Measurements from ENCODE around the gene BICRA. TPM values are rescaled to one million over a fixed set of nuclear protein-coding genes. Genes with fewer than 3 reads are reported as not detected.
"Not testable (repeated sequence)": the region's sequence is repeated elsewhere in the genome, so short reads cannot be mapped to it uniquely, and the experiment has no call there.

The BICRA gene
- 0.29 and 0.34 TPM in 2 replicates for total RNA-seq (2014; rRNA removed; shearing (Covaris generic); ENCODE audit: low replicate concordance)

DNA sequence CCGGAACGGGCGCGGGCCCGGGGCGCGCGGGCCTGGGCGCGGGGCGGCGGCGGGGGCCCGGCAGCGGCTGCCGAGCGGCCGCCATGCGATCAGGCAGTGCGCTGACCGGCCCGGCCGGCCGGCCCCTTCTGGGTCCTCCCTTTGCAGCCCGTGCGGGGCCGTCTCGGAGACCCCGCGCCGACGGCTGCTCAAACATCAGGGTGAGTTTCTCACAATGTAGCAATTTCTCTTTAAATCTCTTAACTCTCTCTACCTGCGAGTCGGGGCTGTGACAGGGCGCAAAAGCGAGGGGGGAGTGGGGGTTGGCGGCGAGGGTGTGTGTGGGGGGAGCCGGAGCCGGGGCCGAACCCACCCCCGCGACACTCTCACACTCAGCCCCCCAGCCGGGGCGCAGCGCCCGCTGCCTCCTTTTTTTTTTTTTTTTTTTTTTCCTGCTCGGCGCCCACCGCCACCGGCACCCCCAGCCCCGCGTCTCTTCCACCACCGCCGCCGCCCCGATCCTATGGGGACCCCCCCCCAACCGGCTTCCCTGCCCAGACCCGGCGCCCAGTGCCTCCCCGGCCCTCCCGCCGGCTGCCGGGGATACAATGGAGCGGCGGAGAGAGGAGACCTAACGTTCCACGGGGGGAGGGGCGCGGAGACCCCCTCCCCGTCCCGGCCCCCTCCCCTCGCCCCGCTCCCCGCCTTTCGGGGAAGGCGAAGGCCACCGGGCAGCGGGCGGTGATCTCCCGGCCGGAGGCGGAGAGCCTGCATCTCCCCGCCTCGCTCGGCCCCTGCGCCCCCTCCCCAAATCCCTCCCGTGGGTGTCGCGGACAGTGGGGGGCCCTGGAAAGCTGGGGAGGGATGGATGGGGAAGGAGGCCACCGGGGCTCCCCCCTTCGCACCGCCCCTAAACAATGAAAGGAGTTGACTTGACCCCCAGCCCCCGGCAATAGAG, at the start of gene BICRA:
Gene BICRA, plus strand, starts transcription at position 166 of the 937 bp plus-strand sequence. CDS start 64,441 bp downstream, outside the sequence.
- DNase-seq (ENCODE audit: low read depth): peak; percentile 54
- in situ Hi-C loops (cut with HindIII; ENCODE audit: low pct_unique_long_range_greater_than_20kb, low sequenced_read_pairs): no loop called here

DNA sequence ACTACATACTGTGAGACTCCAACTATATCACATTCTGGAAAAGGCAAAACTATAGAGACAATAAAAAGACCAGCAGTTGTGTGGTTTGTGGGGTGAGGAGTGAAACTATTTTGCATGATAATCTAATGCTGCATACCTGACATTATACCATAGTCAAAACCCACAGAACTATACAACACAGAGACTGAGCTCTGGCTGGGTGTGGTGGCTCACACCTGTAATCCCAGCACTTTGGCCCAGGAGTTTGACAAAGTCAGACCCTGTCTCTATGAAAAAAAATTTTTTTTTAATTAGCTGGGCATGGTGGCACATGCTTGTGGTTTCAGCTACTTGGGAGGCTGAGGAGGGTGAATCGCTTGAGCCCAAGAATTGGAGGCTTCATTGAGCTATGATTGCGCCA, 47.9 kb upstream of the BICRA start:
- no peak for DNase-seq (ENCODE audit: low read depth)

DNA sequence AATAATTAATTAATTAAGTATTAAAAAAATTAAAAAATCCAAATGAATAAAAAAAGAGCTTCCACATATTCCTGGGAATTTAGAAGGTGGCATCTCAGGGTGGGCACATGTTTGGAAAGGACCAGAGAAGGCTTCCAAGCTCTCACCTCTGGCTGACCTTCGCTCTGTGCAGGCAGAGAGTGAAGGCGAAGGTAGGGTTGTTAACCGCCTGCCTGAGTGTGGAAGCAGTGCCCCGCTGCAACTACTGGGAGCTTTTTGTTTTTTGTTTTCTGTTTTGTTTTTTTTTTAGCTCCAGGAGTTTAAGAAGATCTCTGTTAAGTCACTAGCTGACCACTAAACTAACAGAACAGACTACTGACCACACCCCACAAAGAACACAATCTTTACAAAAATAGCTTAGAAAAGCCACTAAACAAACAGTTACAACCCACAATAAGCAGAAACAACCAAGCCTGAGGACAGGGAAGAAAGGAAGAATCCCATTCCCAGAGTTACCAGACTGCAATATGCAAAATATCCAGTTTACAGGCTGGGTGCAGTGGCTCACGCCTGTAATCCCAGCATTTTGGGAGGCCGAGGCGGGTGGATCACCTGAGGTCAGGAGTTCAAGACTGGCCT, 47.4 kb upstream of the BICRA start:
- DNase-seq (ENCODE audit: low read depth): no peak
- in situ Hi-C loops (cut with HindIII; ENCODE audit: low pct_unique_long_range_greater_than_20kb, low sequenced_read_pairs): no loop called here

More for the DNA sequence above, 47.9 kb upstream of the BICRA start:
- in situ Hi-C loops (cut with HindIII; ENCODE audit: low pct_unique_long_range_greater_than_20kb, low sequenced_read_pairs): no loop called here

DNA sequence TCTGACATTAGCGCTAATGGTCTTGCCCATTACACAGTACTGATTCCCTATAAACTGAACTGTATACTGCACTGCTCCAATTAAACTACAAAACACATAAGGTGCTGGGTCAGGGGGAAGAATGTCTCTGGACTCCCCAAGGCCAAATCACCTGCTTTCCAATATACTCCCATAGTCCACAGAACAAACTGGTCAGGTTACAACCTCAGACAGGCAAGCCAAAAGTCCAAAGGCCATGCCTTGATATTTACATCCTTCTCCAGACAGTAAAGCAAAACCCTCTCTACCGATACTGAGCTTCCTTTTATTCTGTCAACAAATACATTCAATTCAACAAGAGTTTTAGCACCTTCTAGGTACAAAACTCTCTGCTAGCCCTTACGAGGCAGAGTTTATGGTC, 44.9 kb upstream of the BICRA start:
- in situ Hi-C loops (cut with HindIII; ENCODE audit: low pct_unique_long_range_greater_than_20kb, low sequenced_read_pairs): no loop called here
- no peak for DNase-seq (ENCODE audit: low read depth)

DNA sequence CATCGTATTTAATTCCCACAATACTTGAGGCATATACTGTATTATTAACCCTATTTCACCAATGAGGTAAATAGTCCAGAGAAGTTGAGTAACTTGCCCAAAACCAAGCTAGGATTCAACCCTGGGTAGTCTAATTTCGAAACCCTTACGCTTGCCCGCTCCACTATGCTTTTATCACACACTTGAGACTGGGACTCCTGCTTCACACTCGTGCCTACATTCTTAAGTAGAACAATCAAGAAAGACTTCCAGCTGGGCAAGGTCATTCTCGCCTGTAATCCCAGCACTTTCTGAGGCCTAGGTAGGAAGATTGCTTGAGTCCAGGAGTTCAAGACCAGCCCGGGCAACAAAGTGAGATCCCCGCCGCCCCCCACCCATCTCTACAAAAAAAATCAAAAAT, 39.6 kb upstream of the BICRA start:
- DNase-seq (ENCODE audit: low read depth): no peak
- in situ Hi-C loops (cut with HindIII; ENCODE audit: low pct_unique_long_range_greater_than_20kb, low sequenced_read_pairs): no loop called here

- DNase-seq (ENCODE audit: low read depth): no peak
- in situ Hi-C loops (cut with HindIII; ENCODE audit: low pct_unique_long_range_greater_than_20kb, low sequenced_read_pairs): no loop called here
Measured at GRCh38 chr19:47572635-47573034, 36.3 kb upstream of the BICRA start.

- DNase-seq (ENCODE audit: low read depth): no peak
- in situ Hi-C loops (cut with HindIII; ENCODE audit: low pct_unique_long_range_greater_than_20kb, low sequenced_read_pairs): no loop called here
Measured at GRCh38 chr19:47573071-47574026, 35.6 kb upstream of the BICRA start, which contains the start of gene ZNF541. ZNF541 (minus strand) TSS chr19:47573148; CDS start chr19:47555856, 17,292 bp downstream.

- DNase-seq (ENCODE audit: low read depth): no peak
- in situ Hi-C loops (cut with HindIII; ENCODE audit: low pct_unique_long_range_greater_than_20kb, low sequenced_read_pairs): no loop called here
Measured at GRCh38 chr19:47580397-47580796, 28.5 kb upstream of the BICRA start.

DNA sequence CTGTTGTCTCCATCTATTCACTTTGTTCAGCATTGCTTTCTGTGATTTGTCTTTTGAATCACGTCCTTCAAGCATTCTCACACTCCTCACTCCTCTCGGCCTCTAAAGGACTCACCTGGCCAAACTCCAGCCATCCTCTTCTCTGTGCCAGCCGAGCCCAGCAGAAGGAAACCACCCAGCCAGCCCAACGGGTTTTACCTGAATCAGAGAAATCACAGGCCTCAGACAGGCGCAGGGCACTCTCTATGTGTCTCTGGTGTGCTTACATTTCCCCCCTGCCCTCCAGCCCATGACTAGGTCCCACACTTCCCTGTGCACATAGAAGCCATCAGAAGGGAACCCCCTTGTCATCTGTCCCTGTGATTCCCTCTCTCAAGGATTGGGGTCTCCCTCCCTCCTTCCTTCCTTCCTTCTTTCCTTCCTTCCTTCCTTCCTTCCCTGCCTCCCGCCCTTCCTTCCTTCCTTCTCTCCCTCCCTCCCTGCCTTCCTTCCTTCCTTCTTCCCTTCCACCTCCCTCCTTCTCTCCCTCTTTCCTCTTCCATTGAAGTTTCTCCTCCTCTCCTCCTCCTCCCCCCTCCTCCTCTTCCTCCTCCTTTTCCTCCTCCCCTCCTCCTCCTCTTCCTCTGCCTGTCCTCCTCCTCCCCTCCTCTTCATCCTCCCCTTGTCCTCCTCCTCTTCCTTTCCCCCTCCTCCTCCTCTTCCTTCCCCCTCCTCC, 27.2 kb upstream of the BICRA start:
- DNase-seq (ENCODE audit: low read depth): no peak
- in situ Hi-C loops (cut with HindIII; ENCODE audit: low pct_unique_long_range_greater_than_20kb, low sequenced_read_pairs): no loop called here

DNA sequence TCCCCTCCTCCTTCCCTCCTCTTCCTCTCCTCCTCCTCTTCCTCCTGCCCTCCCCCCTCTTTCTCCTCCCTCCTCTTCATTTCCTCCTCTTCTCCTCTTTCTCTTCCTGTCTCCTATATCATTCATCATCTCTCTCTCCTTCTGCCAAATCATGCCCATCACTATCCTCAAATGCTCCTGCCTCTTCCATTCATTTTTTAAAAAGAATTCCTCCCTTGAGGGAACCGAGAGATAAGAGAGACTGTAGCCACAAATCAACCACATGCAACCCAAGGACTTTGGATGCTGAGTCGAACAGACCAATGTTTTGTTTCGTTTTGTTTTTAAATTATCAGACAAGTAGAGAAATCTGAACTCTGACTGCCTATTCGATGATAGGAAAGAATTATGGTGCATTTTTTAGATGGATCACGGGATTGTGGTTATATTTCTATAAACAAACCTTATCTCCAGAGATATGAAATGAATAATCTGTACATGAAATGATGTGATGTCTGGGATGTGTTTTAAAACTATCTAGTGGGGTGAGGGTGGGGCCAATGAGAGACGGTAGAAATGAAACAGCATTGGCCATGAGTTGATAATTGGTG, 26.5 kb upstream of the BICRA start:
- DNase-seq (ENCODE audit: low read depth): no peak
- in situ Hi-C loops (cut with HindIII; ENCODE audit: low pct_unique_long_range_greater_than_20kb, low sequenced_read_pairs): no loop called here

- in situ Hi-C loops (cut with HindIII; ENCODE audit: low pct_unique_long_range_greater_than_20kb, low sequenced_read_pairs); DNase-seq (ENCODE audit: low read depth): not testable (repeated sequence)
Measured at GRCh38 chr19:47583161-47583560, 25.8 kb upstream of the BICRA start.

- in situ Hi-C loops (cut with HindIII; ENCODE audit: low pct_unique_long_range_greater_than_20kb, low sequenced_read_pairs): no loop called here
- no peak for DNase-seq (ENCODE audit: low read depth)
Measured at GRCh38 chr19:47587295-47587694, 21.6 kb upstream of the BICRA start.

- no peak for DNase-seq (ENCODE audit: low read depth)
- in situ Hi-C loops (cut with HindIII; ENCODE audit: low pct_unique_long_range_greater_than_20kb, low sequenced_read_pairs): no loop called here
Measured at GRCh38 chr19:47589824-47590223, 19.1 kb upstream of the BICRA start.

DNA sequence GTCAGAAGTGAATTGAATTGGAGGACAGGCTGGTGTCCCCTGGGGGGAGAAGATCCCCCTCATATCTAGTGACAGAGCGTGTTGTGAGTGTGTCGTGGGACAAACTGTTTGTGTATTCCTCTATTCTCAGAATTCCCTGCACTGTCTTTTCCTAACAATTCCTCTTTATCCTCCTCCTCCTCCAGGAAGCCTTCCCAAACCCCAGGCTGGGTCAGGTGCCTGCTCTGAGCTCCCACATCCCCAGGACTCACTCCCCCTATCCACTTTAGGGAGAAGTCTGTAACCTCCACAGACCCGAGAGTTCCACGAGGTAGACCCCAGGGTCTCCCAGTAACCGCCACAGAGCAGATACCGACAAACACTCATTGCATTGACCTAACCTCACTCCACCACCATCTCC, 15.1 kb upstream of the BICRA start:
- DNase-seq (ENCODE audit: low read depth): no peak
- in situ Hi-C loops (cut with HindIII; ENCODE audit: low pct_unique_long_range_greater_than_20kb, low sequenced_read_pairs): no loop called here

DNA sequence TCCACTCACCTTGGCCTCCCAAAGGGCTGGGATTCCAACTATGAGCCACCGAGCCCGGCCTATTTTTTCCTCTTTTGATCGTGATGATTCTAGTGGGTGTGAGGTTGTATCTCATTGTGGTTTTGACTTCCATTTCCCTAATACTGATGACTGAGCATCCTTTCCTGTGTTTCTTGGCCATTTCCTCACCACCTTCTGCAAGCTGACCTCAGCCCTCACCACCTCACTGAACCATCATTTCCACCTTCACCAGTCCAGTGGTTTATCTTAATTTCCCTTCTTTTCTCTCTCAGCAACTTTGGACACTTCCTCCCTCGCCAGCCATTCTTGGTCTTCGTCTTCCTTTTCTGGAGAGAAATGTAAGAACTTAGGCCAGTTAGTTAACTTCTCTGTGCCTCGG, 13.0 kb upstream of the BICRA start:
- in situ Hi-C loops (cut with HindIII; ENCODE audit: low pct_unique_long_range_greater_than_20kb, low sequenced_read_pairs): no loop called here
- DNase-seq (ENCODE audit: low read depth): no peak

GRCh38 chr19:47598407-47599349, 10.3 kb upstream of the BICRA start:
- peak; percentile 96 for DNase-seq (ENCODE audit: low read depth)
- in situ Hi-C loops (cut with HindIII; ENCODE audit: low pct_unique_long_range_greater_than_20kb, low sequenced_read_pairs): no loop called here

All from Caki2 (cell line).